ENCODE results near the gene OR7C1.
"Not testable (repeated sequence)": the region's sequence is repeated elsewhere in the genome, so short reads cannot be mapped to it uniquely, and the experiment has no call there.

OR7C1 gene

DNA sequence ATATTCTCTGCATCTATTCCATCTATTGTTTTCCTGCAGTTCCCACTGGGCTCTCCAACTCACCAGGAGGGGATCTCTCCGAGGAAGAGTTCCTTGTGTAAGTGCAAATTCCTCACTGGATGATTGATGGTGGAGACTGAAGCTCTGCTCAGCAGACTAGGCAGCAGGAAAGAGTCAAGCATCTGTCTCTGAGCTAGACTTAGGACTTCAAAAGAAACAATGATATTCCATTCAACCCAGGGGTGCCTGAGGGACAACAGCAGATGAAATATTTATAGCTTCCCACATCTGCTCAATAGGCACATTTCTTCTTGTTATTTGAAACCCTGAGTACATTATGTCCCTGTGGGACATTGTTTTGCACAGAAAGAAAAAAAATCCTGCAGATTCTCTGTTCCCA, at the start of gene OR7C1, which contains the start of gene OR7A5:
Gene OR7C1, minus strand, starts transcription at position 175 of the 400 bp plus-strand sequence. CDS start 35,049 bp downstream, outside the sequence.
Gene OR7A5, minus strand, starts transcription at position 175 of the 400 bp plus-strand sequence. CDS start 6,944 bp downstream, outside the sequence.
- DNase-seq, result no peak

DNA sequence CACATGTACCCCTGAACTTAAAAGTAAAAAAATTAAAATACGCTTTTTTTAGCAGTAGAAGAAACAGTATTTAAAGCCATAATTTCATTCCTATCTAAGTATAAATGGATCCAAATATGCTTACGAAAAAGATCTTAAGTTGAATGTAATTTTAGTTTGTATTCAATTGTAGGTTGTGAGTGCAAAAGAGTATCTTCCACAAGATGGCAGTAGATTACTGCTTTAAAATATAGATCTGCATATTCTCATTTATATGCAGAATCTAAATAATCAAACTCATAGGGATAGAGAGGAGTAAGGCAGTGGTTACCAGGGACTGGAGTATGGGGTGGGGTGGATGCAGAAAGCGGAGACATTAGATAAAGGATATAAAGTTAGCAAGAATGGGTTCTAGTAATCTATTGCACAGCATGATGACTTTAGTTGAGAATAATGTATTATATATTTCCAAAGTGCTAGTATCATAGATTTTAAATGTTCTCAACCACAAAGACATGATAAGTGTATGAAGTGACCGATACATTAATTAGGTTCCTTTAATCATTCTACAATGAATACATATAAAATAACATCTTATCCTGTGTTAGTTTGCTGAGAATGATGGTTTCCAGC, 36.7 kb upstream of the OR7C1 start:
- DNase-seq, result no peak

DNA sequence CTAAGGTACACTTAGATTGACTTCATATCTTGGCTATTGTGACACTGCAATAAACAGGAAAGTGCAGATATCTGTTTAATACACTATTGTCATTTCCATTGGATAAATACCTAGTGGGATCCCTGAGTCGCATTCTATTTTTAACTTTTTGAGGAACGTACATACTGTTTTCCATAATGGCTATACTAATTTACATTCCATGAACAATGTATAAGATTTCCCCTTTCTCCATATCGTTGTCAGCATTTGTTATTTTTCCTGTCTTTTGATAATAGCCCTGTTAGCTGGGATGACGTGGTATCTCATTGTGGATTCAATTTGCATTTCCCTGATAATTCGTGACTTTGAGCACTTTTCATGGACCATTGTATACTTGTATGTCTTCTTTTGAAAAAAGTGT, 33.5 kb upstream of the OR7C1 start:
- no peak for DNase-seq

DNA sequence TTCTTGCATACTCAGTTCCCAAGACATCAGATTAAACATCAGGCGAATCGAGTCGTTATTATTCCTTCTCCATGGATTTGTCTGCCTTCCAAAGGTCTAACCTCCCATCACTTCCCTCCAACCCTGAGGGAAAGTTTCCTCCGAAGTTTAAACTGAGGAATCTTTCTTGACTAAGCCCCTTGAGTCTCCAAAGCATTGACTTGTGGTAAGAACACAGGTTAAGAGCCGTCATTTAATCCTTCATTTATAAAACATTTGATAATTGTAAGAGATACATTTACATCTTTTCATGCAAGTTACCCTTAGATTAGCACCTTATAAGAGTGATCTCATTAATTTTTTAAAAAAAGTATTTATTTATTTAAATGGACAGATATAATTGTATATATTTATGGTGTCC, 13.8 kb upstream of the OR7C1 start, which contains the start of gene OR7A10:
Gene OR7A10, minus strand, starts transcription at position 101 of the 400 bp plus-strand sequence. CDS start 7,045 bp downstream, outside the sequence.
- DNase-seq, result no peak

DNA sequence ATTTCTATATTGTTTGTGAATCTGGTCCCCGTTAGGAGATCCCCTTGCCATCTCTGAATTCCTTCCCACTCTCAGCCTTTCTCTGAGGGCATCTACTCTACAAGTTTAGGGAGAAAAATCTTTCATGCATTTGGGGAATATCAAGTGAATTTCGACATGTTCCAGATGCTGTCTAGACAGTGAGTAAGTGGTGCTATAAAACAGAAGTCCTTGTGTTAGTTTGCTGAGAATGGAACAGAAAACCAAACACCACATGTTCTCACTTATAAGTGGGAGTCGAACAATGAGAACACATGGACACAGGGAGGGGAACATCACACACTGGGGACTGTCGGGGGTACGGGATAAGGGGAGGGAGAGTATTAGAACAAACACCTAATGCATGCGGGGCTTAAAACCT, 8.6 kb upstream of the OR7C1 start:
- DNase-seq, result no peak

DNA sequence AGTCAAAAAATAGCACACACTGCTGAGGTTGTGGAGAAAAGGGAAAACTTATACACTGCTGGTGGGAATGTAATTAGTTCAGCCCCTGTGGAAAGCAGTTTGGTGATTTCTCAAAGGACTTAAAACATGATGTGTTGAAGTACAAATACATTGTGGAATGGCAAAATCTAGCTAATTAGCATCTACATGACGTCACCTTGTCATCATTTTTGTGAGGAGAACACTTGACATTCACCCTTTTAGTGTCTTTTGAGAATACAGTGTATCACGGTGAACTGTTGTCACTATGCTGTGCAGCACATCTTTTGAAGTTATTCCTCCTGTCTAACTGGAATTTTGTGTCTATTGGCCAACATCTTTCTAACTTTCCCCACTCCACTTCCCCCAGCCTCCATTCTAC, 8.2 kb upstream of the OR7C1 start:
- DNase-seq, result no peak

DNA sequence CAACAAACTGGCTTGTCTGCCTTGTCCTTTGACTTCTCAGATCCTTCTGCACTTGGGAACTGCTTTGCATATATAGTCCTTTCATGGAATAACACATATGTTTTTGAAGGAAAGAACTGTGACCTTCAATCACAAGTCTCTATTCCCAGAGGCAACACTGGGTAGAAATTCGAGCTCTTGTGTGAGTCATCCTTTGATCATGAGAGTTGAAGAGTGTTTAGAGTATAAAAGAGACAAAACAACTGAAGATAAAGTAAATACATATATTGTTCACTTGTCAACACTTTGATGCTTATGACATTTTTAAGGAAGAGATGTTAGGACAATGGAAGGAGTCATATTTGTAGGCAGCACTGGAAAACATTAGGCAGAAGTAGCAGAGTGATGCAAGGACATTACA, 5.2 kb upstream of the OR7C1 start:
- no peak for DNase-seq

DNA sequence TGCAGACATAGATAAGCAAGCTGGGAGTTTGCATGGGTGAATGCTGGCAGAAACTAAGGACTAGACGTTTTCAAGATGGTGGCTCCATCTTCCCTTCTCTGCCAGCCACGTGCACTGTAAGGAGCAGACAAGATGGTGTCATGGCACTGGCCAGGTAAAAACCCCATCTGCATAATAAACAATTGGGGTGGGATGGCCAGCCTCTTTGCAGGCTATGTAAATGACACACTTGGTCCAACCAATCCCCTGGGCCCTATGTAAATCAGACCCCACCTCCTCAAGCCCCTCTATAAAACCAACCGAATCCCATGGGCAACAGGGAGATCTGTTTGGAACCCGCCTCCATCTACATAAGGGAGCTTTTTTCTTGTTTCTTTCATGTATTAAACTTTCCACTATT, 2.4 kb upstream of the OR7C1 start:
- no peak for DNase-seq

DNA sequence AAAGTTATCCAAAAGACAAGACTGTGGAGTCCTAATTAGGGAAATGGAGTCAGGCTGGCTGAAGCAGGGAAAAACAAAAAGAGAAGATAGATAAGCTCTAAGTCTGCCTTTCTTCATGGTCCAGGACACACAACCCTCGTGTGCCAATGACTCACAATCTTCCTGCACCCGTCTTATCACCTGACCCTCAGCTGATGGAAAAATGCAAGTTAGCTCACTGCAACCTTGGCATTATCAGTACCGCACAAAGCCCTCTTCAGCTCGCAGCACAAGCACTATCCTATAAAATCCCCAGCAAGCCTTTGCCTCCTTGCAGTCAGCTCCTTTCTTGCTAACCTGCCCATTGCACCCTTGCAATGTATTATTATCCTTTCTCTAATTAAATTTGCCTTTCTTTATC, 4.3 kb downstream of the OR7C1 start:
- DNase-seq, result no peak

DNA sequence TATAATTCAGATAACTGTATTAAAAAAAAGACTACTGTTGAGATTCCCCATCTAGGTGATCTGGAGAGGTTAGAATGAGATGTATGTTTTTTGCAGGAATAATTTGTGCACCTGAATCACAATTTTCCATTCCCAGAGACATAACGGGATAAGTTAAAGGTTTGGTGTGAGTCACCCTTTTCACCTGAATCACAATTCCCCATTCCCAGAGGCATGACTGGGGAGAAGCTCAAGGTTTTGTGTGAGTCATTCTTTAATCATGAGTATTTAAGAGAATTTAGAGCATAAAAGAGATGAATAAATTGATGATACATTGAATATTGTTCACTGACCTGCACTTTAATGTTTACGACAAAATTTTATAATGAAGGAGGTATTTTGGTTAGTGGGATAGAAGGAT, 9.0 kb downstream of the OR7C1 start:
- DNase-seq, result no peak

DNA sequence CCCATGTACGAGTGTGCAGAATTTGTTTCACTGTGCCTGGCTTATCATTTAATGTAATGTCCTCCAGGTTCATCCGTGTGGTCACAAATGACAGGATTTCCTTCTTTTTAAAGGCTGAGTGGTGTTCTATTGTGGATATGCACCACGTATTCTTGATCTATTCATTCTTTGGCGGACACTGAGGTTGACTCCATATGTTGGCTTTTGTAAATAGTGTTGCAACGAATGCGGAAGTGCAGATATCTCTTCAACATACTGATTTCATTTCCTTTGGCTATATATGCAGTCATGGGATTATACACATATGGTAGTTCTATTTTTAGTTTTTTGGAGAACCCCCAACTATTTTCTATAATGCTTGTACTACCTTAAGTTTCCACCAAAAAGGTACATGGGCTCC, 13.0 kb downstream of the OR7C1 start:
- DNase-seq, result no peak

DNA sequence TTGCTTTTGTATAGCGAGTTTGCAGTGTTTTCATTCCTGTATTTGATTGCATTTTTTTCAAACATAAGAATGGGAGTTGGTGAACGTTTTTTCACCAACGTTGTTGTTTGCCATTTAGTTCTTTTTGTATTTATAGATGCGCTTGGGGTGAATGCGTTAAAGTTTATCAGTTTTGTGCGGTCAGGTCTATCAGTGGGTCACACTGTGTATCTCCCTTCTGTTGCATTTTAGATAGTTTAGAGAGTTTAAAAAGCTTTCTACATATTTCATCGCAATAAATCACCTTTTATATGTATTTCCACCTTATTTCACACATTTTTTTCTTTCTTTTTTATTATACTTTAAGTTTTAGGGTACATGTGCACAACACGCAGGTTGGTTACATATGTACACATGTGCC, 16.4 kb downstream of the OR7C1 start:
- no peak for DNase-seq

DNA sequence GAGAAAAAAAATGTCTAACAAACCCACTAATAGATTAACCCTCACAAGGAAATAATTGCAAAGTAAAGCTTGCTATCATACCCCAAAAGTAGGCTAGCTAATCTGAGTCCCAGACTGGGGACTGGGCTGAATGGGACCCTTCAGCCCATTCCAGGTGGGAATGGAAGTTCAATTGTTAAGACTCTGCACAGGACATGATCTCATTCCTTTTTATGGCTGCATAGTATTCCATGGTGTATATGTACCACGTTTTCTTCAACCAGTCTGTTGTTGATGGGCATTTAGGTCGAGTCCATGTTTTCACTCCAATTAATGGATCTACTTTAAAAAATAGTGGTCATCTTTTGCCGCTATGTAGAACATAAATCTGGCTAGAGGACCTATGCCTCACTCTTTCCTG, 17.9 kb downstream of the OR7C1 start:
- no peak for DNase-seq

DNA sequence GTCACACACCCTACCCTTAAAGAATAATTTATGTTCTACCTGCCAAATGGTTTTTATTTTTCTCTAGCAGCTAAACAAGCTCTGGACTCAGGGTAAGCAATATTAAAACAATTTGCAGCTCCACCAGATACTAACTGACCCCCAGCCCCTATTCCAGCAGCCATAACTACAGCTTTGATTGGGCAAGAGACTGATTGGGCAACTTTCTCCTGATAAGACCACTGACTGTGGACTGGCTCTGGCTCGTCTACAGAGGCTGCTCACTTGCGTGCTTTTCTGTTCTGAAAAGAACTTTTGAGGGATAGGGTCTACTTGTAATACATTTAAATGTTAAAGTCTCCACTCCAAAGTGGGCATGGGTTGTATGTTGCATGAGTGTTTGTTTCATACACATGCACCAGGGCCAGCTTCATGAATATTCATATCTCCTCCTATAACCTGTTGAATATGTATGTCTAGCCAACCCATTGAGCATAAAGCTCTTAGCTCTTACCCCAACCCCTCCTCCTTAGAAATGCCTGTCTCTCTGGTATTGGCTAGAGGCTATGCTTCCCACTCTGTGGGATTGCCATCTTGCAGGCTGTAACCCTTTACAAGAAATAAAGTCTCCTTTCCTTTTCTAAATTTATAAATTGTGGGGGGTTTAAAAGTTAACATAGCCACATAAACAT, 19.9 kb downstream of the OR7C1 start:
- DNase-seq, result no peak

DNA sequence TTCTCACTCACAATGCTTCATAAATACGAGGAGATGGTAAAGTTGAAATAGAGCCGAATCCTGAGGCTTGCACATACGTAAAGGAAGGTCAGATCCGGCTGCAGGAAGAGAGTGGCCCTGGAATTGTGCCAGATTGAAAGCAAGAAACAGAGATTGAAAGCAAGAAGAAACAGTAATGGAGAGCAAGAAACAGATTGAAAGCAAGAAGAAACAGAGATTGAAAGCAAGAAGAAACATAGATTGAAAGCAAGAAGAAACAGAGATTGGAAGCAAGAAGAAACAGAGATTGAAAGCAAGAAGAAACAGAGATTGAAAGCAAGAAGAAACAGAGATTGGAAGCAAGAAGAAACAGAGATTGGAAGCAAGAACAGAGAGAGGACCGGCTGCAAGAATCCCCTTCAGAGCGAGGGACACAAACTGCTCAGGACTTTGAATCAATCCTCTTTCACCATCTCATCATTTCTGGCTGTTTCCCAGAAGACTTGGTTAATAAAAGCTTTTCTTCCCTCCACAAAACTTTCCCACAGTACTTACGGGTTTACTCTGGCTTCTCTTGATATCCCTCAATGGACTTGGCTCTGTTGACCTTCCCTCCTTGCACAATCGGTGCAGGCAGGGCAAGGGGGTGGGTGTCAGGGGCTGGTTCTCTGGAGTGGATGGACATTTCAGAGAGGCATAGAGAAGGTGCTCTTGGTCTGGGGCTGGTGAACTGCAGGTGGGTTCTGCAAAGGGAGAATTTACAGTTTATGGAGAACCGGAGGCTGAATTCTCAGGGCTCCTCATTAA, 25.5 kb downstream of the OR7C1 start:
- no peak for DNase-seq

DNA sequence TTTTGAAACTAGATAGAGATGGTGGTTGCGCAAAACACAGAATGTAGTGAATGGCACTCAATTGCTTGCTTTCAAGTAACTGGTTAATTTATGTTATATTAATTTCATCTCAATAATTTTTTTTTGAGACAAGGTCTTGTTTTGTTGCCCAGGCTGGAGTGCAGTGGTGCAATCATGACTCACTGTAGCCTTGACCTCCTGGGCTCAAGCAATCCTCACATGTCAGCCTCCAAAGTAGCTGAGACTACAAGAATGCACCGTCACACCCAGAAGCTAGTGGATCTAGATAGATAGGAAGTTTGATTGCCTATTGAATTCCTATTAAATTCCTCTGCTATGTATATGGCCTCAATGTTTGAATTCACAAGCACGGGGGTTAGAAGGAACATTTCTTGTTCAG, 30.2 kb downstream of the OR7C1 start:
- no peak for DNase-seq

DNA sequence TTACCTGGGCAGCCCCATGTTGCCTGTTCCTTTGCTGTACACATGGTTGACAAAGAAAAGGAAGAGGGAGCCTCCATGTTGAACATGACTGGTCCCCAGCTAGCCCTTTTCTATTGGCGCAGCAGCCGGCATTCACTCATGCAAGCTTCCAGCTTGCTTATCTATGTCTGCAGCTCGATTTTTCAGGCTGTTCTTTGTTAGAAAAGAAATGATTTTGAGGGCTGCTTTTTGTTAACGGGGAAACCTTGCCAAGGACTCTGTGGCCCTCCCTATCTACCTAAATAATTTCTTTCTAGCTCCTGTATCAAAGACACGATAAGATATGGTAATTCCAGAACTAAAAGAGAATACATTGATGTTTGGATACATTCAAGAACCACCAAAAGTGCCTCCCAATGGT, 36.2 kb downstream of the OR7C1 start:
- DNase-seq, result no peak

DNA sequence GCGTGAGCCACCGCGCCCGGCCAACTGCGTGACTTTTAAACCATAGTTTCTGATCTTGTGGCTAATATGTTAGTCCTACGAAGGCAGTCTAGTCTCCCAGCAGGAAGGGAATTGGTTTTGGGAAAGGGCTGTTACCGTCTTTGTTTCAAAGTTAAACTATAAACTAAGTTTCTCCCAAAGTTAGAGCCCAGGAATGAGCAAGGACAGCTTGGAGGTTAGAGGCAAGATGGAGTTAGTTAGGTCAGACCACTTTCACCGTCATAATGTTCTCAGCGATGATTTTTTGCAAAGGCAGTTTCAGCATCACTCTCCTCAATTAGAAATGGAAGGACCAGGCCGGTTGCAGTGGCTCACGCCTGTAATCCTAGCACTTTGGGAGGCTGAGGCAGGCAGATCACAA, 39.0 kb downstream of the OR7C1 start:
- no peak for DNase-seq

DNA sequence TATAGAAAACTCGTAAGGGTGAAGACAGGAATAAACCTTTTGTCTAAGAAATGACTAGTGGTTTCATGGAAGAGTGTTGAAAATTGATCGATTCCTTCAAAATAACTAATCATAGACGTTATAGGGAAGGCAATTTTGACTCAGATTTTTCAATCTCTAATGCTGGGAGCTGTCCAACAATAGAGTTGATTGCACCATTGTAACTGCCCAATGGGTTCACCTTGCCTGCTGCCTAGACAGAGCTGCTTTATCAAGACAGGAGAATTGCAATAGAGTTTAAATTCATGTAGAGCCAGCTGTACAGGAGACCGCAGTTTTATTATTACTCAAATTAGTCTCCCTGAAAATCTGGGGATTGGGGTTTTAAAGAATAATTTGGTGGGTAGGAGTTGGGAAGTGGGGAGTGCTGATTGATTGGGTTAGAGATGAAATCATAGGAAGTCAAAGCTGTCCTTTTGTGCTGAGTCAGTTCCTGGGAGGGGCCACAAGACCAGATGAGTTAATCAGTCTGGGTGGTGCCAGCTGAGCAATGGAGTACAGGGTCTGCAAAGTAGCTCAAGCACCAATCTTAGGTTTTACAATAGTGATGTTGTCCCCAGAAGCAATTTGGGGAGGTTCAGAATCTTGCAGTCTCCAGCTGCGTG, 39.8 kb downstream of the OR7C1 start:
- no peak for DNase-seq

DNA sequence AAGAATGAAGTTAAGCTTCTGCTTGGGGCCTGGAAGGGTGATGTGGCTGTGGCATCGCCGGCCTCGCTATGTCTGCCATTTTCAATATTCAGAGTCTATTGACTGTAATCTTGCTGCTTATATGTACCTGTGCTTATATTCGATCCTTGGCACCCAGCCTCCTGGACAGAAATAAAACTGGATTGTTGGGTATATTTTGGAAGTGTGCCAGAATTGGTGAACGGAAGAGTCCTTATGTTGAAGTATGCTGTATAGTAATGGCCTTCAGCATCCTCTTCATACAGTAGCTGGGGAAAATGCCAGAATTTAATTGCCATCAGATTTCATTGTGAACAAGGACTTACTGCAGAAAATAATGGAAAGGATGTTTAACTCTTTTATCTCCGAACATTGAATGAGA, 42.7 kb downstream of the OR7C1 start:
- DNase-seq, result not testable (repeated sequence)

DNA sequence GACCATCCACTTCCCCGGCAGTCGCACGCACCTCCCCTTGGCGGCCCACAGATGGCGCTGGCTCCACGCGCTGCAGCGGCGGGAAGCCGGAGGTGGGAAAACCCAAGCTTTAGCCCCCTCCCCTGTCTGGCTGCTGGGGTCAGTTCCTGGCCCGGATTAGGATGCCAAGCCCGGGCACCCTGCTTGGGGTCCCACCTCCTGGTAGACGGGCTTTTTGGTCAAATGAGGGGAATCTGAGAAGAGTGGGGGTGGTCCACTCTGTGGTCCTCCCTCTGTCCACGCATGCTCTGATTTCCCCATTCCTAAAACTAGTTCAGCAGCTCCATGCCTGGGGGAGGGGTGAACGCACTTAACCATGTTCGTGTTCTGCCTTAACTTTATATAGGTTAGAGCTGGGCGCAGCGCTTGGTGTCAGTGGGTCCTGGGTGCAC, 48.5 kb downstream of the OR7C1 start:
- DNase-seq, result peak; percentile 45

DNA sequence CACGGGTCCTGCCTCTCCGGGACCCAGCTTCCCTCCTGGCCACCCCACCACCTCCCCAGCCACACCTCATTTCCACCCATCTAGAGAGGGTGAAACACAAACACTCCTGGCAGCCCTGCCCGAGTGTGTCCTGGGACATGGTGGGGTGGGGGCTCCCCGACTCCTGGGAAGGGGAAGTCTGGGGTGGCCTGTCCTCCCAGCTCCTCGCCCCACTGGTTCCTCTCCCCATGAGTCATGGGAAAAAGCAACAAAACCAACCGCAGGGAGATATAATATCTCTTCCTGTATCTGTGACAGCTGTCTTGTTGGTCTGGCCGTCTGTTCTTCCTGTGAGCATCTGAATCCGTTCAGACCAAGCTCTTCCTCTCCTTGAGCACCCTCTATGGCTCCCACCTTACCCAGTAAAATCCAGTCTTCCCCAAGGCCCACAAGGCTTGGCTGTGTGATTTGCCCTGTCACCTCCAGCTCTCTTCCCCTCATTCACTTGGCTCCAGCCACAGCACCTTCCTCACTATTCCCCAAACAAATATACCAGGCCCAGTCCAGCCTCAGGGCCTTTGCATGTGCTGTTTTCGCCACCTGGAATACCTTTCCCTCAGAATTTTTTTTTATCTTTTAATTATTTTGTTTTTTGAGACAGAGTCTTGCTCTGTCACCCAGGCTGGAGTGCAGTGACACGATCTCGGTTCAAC, 49.7 kb downstream of the OR7C1 start:
- DNase-seq, result not testable (repeated sequence)

DNA sequence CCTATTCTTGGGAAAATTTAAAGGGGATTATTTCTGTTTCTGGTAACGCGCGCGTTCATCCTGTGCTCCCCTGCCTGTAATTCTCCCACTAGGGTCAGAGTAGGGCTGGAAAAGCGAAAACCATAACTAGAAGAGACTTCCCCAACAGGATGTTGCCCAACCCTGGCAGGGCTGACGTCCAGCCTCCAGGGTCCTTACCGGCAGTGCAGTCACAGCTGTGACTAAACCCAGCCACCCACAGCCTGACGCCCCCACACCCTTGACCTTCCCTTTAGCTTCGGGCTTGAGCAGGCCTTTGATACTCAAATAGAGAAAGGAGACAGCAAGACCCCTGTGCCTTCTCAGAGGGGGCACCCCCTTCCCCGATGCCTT, 50.3 kb downstream of the OR7C1 start:
- peak; percentile 52 for DNase-seq

Data from activated CD4-positive, CD25-positive, alpha-beta regulatory T cell treated with anti-CD3 and anti-CD28 coated beads, Interleukin-2, amount 50 U/mL, for 72 hours (primary cell).